Measurements from ENCODE around the gene JKAMP.

DNA sequence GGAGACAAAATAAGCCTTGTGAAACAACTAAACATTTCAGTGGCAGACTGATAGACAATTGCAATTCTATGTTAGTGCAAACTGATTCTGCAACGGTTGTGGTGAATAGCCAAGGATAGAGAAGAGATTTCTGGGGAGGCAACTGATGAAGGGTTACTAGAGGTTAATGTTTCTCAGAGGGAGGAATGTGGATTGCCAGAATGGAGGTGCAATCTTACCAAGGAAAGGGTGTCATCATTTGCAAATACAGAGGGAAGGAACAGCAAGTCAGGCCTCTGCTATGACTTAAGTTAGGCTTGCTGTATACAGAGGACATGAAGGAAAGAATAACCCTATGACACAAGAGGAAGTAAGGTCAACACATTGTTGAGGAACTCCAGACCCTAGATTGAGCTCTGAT lies 56.5 kb downstream of the JKAMP start:
- TF ChIP-seq, protein P1, sequence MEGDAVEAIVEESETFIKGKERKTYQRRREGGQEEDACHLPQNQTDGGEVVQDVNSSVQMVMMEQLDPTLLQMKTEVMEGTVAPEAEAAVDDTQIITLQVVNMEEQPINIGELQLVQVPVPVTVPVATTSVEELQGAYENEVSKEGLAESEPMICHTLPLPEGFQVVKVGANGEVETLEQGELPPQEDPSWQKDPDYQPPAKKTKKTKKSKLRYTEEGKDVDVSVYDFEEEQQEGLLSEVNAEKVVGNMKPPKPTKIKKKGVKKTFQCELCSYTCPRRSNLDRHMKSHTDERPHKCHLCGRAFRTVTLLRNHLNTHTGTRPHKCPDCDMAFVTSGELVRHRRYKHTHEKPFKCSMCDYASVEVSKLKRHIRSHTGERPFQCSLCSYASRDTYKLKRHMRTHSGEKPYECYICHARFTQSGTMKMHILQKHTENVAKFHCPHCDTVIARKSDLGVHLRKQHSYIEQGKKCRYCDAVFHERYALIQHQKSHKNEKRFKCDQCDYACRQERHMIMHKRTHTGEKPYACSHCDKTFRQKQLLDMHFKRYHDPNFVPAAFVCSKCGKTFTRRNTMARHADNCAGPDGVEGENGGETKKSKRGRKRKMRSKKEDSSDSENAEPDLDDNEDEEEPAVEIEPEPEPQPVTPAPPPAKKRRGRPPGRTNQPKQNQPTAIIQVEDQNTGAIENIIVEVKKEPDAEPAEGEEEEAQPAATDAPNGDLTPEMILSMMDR (IDR thresholded peaks at IDR 0.05; ENCODE audit: low read depth, low read length) = no peak
- TF ChIP-seq EZH2phosphoT487 (IDR thresholded peaks at IDR 0.05; ENCODE audit: low read depth) = no peak
